Upper lobe of left lung (tissue), 4 donors: Measurements from ENCODE around the gene MICAL2.
A peak's percentile ranks its signal among the peaks of the same experiment; 100 is the strongest.

ENCODE experiments used
- CTCF ChIP-seq, 6 experiments: fragments of 450-650 bp in 4 of 6; fragments of 200-600 bp in 2 of 6; sonication (generic) in 2 of 6; IDR thresholded peaks; one replicate each; pipeline ENCODE4 v1.5.1; 2016 to 2019; ENCODE audit warnings: antibody characterized with exemption in 6 of 6
- POLR2AphosphoS5 ChIP-seq, 2 donors: sonication (generic); formaldehyde crosslinking; IDR thresholded peaks; one replicate each; pipeline ENCODE4 v1.5.1; 2017; ENCODE audit warnings: antibody characterized with exemption in 2 of 2

- TF ChIP-seq CTCF (IDR thresholded peaks at IDR 0.05) (peak in 5 of 6 experiments; percentile 33 to 65 (median 60)), POLR2AphosphoS5 (IDR thresholded peaks at IDR 0.05) (no peak)
Measured at GRCh38 chr11:12122083-12122482, 11.7 kb downstream of the MICAL2 start.
